Omental fat pad (tissue), 4 donors: ENCODE measurements around the gene ST6GALNAC2. TPM values are rescaled to one million over a fixed set of nuclear protein-coding genes. Genes with fewer than 3 reads are reported as not detected.

Experiments
- ATAC-seq: fragments of 150-250 bp; one replicate; pipeline ENCODE4 v1.9.1; 2016; ENCODE audit warnings: mild to moderate bottlenecking, moderate library complexity; ENCODE audit not compliant: low FRiP score
- DNase-seq: peaks from one replicate; pipeline ENCODE4 v3.0.0-alpha.2; 2019; ENCODE audit warnings: low spot score
- total RNA-seq, 4 donors: library from RNA; depleted of rRNA; stranded (reverse); fragments of >200 nt; gene quantifications; one replicate each; pipeline ENCODE4 v1.1.0, GENCODE V29; 2016
- TF ChIP-seq, protein P1 (sequence below), 3 donors: fragments of 450-650 bp; IDR thresholded peaks; one replicate each; pipeline ENCODE4 v1.5.1; 2016 to 2017; ENCODE audit warnings: antibody characterized with exemption in 3 of 3, mild to moderate bottlenecking in 3 of 3, moderate library complexity in 2 of 3

ST6GALNAC2 gene
- total RNA-seq, 4 donors from 2014 or later = 4.2 to 12.1 (median 9.7) TPM

DNA sequence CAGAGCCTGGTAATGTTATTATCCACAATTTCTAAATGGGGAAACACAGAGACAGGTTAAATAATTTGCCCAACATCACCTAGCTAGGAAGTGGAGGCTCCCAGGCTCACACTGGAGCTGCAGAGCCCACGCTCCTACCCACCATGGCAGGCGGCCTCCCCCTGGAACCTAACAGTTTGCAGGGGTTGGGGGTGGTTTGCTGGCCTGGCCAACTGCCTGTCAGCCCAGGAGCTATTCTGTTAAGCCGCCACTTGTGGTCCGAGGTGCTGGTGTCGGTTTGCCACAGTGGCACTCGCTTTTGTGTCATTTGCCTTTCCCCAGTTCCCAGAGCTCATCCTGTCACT, 42.2 kb downstream of the ST6GALNAC2 start:
- ATAC-seq (no peak), DNase-seq (no peak)
- TF ChIP-seq, protein P1, sequence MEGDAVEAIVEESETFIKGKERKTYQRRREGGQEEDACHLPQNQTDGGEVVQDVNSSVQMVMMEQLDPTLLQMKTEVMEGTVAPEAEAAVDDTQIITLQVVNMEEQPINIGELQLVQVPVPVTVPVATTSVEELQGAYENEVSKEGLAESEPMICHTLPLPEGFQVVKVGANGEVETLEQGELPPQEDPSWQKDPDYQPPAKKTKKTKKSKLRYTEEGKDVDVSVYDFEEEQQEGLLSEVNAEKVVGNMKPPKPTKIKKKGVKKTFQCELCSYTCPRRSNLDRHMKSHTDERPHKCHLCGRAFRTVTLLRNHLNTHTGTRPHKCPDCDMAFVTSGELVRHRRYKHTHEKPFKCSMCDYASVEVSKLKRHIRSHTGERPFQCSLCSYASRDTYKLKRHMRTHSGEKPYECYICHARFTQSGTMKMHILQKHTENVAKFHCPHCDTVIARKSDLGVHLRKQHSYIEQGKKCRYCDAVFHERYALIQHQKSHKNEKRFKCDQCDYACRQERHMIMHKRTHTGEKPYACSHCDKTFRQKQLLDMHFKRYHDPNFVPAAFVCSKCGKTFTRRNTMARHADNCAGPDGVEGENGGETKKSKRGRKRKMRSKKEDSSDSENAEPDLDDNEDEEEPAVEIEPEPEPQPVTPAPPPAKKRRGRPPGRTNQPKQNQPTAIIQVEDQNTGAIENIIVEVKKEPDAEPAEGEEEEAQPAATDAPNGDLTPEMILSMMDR (IDR thresholded peaks at IDR 0.05) = no peak

DNA sequence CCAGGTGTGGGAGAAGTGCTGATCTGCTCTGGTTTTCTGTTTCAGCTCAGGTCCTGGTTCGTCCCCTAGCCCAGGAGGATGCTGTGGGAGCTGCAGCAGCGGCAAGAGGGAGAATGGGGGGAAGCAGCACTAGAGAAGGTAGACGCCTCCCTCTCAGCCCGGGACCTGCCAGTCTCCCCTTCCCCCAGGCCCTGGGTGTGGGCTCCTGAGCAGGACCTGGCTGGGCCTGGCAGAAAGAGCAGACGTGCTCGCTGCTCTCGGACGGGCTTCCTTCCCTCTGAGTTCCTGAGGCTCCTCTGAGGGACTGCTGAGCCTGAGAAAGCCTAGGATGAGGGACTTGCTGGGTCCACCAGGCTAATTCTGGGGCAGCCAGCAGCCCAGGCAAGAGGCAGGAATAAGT, 42.7 kb downstream of the ST6GALNAC2 start:
- ATAC-seq (no peak), DNase-seq (no peak)
- TF ChIP-seq, protein P1 (IDR thresholded peaks at IDR 0.05) = no peak

DNA sequence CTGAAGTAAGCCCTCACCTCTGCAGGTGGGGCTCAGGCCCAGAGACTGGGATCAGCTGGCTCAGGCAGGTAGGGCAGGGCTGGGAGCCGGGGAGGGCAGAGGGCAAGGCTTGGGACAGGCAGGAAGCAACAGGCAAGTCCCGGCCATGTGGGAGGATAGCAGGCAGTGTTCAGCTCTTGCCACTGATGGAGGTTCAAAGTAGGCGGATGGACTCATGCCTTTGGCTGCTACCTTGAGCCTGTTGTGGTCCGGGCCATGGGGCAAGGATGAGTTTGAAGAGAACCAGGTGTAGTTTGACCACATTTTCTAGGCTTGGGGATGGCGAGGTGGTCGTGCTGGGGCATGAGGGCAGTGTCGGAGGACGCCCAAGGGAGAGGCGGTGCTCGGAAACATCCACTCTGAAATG, 43.1 kb downstream of the ST6GALNAC2 start:
- ATAC-seq (no peak), DNase-seq (no peak)
- TF ChIP-seq, protein P1 (IDR thresholded peaks at IDR 0.05) = no peak

DNA sequence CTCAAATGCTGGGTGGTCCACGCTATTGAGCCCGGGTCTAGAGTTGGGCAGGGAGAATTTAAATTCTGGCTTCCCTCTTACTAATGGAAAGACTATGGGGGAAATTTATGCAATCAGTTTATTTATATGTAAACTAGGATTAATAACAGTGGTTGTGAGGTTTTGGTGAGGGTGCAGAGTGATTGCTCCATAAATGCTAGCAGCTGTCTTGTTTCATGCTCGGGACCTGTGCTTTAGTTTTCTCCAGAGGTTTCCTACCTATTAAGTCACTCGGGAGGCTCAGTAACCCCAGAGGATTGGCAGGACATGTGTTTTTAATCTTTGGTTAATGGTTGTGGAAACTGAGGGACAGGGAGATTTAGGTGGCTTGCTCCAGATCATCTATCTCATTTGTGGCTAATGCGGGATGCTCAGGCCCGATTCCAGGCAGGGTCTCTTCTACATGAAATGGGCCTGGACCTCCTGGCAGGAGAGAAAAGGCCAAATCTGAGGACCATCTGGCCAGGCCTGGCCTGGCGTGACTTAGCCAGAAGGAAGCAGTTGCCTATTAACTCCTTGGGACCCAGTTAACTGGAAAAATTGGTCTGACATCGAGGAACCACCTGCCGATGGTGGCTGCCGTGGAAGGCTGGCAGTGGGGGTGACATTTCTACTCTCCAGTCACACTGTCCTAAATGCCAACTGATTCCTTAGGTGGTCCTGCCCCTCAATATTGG, 43.8 kb downstream of the ST6GALNAC2 start:
- DNase-seq (no peak), ATAC-seq (no peak)
- TF ChIP-seq, protein P1 (IDR thresholded peaks at IDR 0.05) = no peak

DNA sequence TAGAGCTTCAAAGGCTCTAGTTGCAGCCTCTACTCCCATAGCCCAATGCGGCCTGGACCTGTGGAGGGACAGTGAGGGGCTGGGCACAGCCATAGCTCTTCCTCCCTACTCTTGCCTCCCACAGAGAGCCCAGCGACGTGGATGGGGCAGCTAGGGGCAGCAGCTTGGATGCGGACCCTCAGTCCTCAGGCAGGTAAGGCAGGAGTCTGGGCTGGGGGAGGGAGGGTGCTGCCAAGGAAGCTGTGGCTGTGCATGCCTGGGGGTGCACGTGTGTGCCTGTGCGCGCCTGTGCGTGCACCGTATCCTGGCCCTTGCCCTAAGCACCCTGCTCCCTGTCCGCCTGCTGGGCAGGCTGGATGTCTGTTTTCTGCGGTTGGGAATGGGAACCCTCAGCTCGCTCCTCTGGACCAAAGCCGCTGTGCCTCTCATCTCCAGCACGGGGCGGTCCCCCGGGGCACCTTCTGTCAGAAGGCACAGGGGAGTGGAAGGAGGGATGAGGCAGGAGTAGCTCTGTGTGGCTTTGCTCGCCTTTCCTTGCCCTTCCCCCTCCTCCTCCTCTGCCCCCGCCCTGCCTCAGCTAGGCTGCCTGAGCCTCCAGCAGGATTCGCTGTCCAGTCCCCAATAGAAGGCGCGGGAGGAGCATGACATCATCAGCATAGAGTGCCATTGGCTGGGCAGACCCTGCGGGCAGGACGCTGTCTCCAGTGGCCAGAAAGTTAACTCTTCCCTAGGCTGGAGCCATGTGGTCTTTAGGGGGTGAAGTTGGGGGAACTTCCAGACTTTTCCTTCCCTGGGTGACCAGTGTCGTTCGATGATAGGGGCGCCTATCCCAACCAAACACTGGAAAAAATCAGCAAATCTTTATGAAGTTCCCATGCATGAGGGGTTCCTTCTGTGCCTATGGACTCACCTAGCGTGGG, 45.0 kb downstream of the ST6GALNAC2 start:
- peak; percentile 73 for DNase-seq
- TF ChIP-seq, protein P1 (IDR thresholded peaks at IDR 0.05) = no peak
- ATAC-seq = peak; percentile 94

DNA sequence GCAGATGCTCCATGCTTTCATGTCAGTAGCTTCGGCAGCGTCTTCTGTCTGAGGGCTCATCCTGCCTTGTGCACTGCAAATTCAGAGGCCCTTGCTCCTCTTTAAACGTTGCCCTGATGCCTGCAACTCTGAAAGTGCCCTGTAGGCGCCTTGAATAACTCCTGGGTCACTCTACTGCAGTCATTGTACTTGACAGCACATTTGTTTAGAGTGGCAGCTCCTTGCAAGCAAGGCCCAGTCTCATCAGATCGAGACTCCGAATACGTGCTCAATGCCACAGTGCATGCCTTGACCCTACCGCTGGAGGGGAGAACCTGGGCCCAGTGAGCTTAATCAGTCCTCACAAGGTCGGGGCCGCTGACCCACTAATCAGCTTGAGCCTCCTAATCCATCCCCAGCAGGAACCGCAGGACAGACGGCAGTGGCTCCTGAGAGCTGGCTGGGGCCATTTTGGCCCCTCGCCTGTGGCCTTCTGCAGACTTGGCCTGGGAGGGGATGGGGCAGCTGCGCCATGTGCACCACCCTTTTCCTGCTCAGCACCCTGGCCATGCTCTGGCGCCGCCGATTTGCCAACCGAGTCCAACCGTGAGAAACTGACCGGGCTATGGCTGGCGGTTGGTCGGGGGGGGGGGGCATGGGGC, 45.9 kb downstream of the ST6GALNAC2 start, which contains the start of gene PRCD:
PRCD (plus strand) TSS at position 414 of the 641 bp plus-strand sequence; CDS start at position 512, 98 bp downstream.
- TF ChIP-seq, protein P1 (IDR thresholded peaks at IDR 0.05) = no peak
- DNase-seq (no peak), ATAC-seq (no peak)
